ENCODE data around the gene CRAMP1.

DNA sequence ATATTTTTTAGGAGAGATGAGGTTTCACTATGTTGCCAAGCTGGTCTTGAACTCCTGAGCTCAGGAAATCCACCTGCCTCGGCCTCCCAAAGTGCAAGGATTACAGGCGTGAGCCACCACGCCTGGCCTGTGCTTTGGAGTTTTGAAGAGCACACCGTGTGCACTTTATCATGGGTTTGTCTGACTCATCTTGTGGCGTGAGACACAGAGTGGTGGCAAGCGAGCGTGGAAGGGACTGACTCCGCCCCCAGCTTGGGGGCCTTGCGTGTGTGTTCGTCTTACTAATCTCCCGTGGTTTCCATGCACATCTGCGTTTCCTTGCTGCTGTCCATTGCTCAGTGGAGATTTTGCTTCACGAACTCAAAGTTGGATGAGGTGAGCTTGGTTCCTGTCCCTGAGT is 22.9 kb downstream of the CRAMP1 start:
- TF ChIP-seq EZH2 (optimal IDR thresholded peaks at IDR 0.05; ENCODE audit: low read depth, low read length), result no peak
- TF ChIP-seq, protein P1, sequence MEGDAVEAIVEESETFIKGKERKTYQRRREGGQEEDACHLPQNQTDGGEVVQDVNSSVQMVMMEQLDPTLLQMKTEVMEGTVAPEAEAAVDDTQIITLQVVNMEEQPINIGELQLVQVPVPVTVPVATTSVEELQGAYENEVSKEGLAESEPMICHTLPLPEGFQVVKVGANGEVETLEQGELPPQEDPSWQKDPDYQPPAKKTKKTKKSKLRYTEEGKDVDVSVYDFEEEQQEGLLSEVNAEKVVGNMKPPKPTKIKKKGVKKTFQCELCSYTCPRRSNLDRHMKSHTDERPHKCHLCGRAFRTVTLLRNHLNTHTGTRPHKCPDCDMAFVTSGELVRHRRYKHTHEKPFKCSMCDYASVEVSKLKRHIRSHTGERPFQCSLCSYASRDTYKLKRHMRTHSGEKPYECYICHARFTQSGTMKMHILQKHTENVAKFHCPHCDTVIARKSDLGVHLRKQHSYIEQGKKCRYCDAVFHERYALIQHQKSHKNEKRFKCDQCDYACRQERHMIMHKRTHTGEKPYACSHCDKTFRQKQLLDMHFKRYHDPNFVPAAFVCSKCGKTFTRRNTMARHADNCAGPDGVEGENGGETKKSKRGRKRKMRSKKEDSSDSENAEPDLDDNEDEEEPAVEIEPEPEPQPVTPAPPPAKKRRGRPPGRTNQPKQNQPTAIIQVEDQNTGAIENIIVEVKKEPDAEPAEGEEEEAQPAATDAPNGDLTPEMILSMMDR (IDR thresholded peaks at IDR 0.05; ENCODE audit: low read length), result no peak
- no peak for TF ChIP-seq EZH2phosphoT487 (IDR thresholded peaks at IDR 0.05; ENCODE audit: low read length)
